Trophoblast cell (in vitro differentiated cells and primary cell): ENCODE results near the gene TOM1L2.

ENCODE experiments used
- DNase-seq, 2 donors: peaks; one replicate each; pipeline ENCODE4 v3.0.0-alpha.2; 2016
- H2AFZ ChIP-seq: 2 replicates; pipeline ENCODE4 v1.6.1; 2013; ENCODE audit warnings: low read length, moderate library complexity, mild to moderate bottlenecking; ENCODE audit not compliant: insufficient read depth, poor library complexity
- H2AK5ac ChIP-seq: 2 replicates; pipeline ENCODE4 v1.6.1; 2013; ENCODE audit warnings: mild to moderate bottlenecking, low read length
- H2BK120ac ChIP-seq: 2 replicates; pipeline ENCODE4 v1.6.1; 2013; ENCODE audit warnings: low read length, mild to moderate bottlenecking, moderate library complexity; ENCODE audit not compliant: insufficient read depth, poor library complexity
- H2BK12ac ChIP-seq: 2 replicates; pipeline ENCODE4 v1.6.1; 2013; ENCODE audit warnings: mild to moderate bottlenecking, low read length, moderate library complexity
- H2BK5ac ChIP-seq: 2 replicates; pipeline ENCODE4 v1.6.1; 2013; ENCODE audit warnings: low read length, low read depth, moderate library complexity, mild to moderate bottlenecking; ENCODE audit not compliant: poor library complexity
- H3K14ac ChIP-seq: 2 replicates; pipeline ENCODE4 v1.6.1; 2013; ENCODE audit warnings: mild to moderate bottlenecking, low read length
- H3K18ac ChIP-seq: 2 replicates; pipeline ENCODE4 v1.6.1; 2013; ENCODE audit warnings: mild to moderate bottlenecking, low read length
- H3K23ac ChIP-seq: 2 replicates; pipeline ENCODE4 v1.6.1; 2013; ENCODE audit warnings: low read length
- H3K27ac ChIP-seq: 2 replicates; pipeline ENCODE4 v1.5.1; 2013; ENCODE audit warnings: low read depth, mild to moderate bottlenecking, inconsistent platforms, low read length, moderate library complexity
- H3K27me3 ChIP-seq: 2 replicates; pipeline ENCODE4 v1.6.1; 2013; ENCODE audit warnings: inconsistent platforms, mild to moderate bottlenecking, low read length, moderate library complexity; ENCODE audit not compliant: insufficient read depth
- H3K36me3 ChIP-seq, 2 experiments: 1 replicate in 1 of 2; 2 replicates in 1 of 2; pipeline ENCODE4 v1.6.1; 2013; ENCODE audit warnings: low read length in 2 of 2, mild to moderate bottlenecking in 2 of 2, moderate library complexity in 1 of 2; ENCODE audit not compliant: insufficient read depth in 2 of 2, control insufficient read depth in 1 of 2
- H3K4ac ChIP-seq: 2 replicates; pipeline ENCODE4 v1.6.1; 2013; ENCODE audit warnings: low read depth, mild to moderate bottlenecking, low read length, moderate library complexity
- H3K4me1 ChIP-seq, 2 experiments: 1 replicate in 1 of 2; 2 replicates in 1 of 2; pipeline ENCODE4 v1.6.1; 2013; ENCODE audit warnings: low read length in 2 of 2, mild to moderate bottlenecking in 2 of 2, moderate library complexity in 1 of 2; ENCODE audit not compliant: insufficient read depth in 2 of 2, control insufficient read depth in 1 of 2
- H3K4me2 ChIP-seq: 2 replicates; pipeline ENCODE4 v1.6.1; 2013; ENCODE audit warnings: inconsistent platforms, mild to moderate bottlenecking, low read length, moderate library complexity
- H3K4me3 ChIP-seq: 2 replicates; pipeline ENCODE4 v1.5.1; 2013; ENCODE audit warnings: mild to moderate bottlenecking, low read depth, low read length, inconsistent platforms
- H3K79me1 ChIP-seq: one replicate; pipeline ENCODE4 v1.6.1; 2013; ENCODE audit warnings: low read length
- H3K79me2 ChIP-seq: 2 replicates; pipeline ENCODE4 v1.6.1; 2013; ENCODE audit warnings: low read length, mild to moderate bottlenecking; ENCODE audit not compliant: control insufficient read depth, insufficient read depth, poor library complexity
- H3K9ac ChIP-seq: 2 replicates; pipeline ENCODE4 v1.6.1; 2013; ENCODE audit warnings: mild to moderate bottlenecking, low read length
- H3K9me3 ChIP-seq: 2 replicates; pipeline ENCODE4 v1.6.1; 2013; ENCODE audit warnings: low read depth, mild to moderate bottlenecking, control low read depth, inconsistent platforms, low read length; ENCODE audit not compliant: insufficient read depth
- H4K12ac ChIP-seq: 2 replicates; pipeline ENCODE4 v1.6.1; 2013; ENCODE audit warnings: low read depth, mild to moderate bottlenecking, low read length, moderate library complexity
- H4K8ac ChIP-seq: 2 replicates; pipeline ENCODE4 v1.6.1; 2013; ENCODE audit warnings: low read depth, mild to moderate bottlenecking, low read length, moderate library complexity
- H4K91ac ChIP-seq: one replicate; pipeline ENCODE4 v1.6.1; 2013; ENCODE audit warnings: low read depth, mild to moderate bottlenecking, low read length, moderate library complexity
- WGBS: extraction: QIAGEN DNeasy Blood & Tissue Kit; methylation state at CpG from one replicate; pipeline ENCODE4 v1.1.7; 2013; ENCODE audit warnings: missing lambda C conversion rate; ENCODE audit not compliant: insufficient read length, insufficient coverage; ENCODE audit errors: extremely low coverage; 5-methylcytosine and 5-hydroxymethylcytosine counted together

TOM1L2 gene

DNA sequence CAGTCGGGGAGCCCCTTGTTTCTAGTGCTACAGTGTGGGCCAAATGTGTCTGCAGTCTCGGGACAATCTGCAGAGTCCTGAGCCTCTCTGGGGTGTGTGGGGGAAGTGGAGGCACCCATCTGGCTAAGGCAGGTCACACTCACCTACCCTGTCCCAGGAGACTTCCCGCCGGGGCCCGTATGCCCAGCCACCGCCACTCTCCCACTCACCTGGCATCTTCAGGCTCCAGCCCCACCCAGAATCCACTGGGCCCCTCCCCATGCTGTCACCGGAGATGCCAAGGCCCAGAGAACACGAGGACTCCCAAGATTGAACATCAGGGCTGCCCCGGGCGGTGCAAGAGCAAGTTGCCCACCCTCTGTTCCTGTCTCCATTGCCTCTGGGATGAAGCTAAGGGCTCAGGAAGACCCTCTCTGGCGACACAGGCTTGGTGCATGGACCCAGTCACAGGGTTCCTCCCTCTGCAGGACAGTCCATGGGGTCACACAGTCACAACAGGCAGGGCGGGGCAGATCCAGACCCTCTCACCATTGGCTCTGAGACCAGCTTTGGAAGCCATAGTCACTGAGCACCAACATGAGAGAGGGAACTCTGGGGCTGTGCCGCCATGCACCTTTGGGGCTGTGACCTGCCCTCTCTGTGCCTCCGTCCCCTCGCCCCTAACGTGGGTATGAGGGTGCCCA, 173.5 kb downstream of the TOM1L2 start:
- no peak overlapping the region for H3K27ac ChIP-seq
- no CpG with 5 or more reads among the region's 16 CpGs for WGBS
- no peak overlapping the region for H4K12ac ChIP-seq

DNA sequence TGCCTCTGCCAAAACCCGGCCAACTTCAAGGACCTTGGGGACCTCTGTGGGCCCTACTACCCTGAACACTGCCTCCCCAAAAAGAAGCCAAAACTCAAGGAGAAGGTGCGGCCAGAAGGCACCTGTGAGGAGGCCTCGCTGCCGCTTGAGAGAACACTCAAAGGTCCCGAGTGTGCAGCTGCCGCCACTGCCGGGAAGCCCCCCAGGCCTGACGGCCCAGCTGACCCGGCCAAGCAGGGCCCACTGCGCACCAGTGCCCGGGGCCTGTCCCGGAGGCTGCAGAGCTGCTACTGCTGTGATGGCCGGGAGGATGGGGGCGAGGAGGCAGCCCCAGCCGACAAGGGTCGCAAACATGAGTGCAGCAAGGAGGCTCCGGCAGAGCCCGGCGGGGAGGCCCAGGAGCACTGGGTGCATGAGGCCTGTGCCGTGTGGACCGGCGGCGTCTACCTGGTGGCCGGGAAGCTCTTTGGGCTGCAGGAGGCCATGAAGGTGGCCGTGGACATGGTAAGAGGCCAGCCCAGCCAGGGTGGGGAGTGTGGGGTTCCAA, 174.1 kb downstream of the TOM1L2 start:
- no peak overlapping the region for H2AFZ ChIP-seq
- no peak overlapping the region for H3K14ac ChIP-seq
- no peak overlapping the region for H3K4me3 ChIP-seq
- no peak overlapping the region for H3K4me2 ChIP-seq
- DNase-seq: no peak
- no peak overlapping the region for H4K12ac ChIP-seq
- H3K9ac ChIP-seq: no peak overlapping the region
- H2AK5ac ChIP-seq: no peak overlapping the region
- peak overlapping the region; percentile 13 for H3K18ac ChIP-seq
- H3K4ac ChIP-seq: no peak overlapping the region
- H4K91ac ChIP-seq: no peak overlapping the region
- H3K9me3 ChIP-seq: peaks cover 1% of the 10 kb centered on the region
- no peak overlapping the region for H2BK5ac ChIP-seq
- H3K79me2 ChIP-seq: no peaks in the 10 kb centered on the region
- H3K36me3 ChIP-seq: peaks cover 82 to 88% of the 10 kb centered on the region in 2 experiments
- H4K8ac ChIP-seq: no peak overlapping the region
- peaks cover 0 to 1% of the 10 kb centered on the region in 2 experiments for H3K4me1 ChIP-seq
- no peak overlapping the region for H2BK120ac ChIP-seq
- H2BK12ac ChIP-seq: no peak overlapping the region
- H3K79me1 ChIP-seq: no peaks in the 10 kb centered on the region
- H3K27me3 ChIP-seq: no peaks in the 10 kb centered on the region
- H3K27ac ChIP-seq: no peak overlapping the region
- no peak overlapping the region for H3K23ac ChIP-seq
- no CpG with 5 or more reads among the region's 25 CpGs for WGBS

More for the DNA sequence above, 173.5 kb downstream of the TOM1L2 start:
- Histone ChIP-seq H3K18ac (no peak overlapping the region), H2BK120ac (no peak overlapping the region), H3K27me3 (no peaks in the 10 kb centered on the region), H3K4me1 (no peaks in the 10 kb centered on the region), H3K9ac (no peak overlapping the region), H2AK5ac (no peak overlapping the region), H3K14ac (no peak overlapping the region), H4K8ac (no peak overlapping the region), H3K36me3 (peaks cover 81 to 87% of the 10 kb centered on the region in 2 experiments), H3K79me1 (no peaks in the 10 kb centered on the region), H3K23ac (no peak overlapping the region), H2AFZ (no peak overlapping the region), H3K4me2 (no peak overlapping the region), H3K79me2 (no peaks in the 10 kb centered on the region), H3K4ac (no peak overlapping the region), H3K9me3 (peaks cover 2% of the 10 kb centered on the region), H3K4me3 (no peak overlapping the region), H4K91ac (no peak overlapping the region), H2BK12ac (no peak overlapping the region), H2BK5ac (no peak overlapping the region)
- DNase-seq: no peak

DNA sequence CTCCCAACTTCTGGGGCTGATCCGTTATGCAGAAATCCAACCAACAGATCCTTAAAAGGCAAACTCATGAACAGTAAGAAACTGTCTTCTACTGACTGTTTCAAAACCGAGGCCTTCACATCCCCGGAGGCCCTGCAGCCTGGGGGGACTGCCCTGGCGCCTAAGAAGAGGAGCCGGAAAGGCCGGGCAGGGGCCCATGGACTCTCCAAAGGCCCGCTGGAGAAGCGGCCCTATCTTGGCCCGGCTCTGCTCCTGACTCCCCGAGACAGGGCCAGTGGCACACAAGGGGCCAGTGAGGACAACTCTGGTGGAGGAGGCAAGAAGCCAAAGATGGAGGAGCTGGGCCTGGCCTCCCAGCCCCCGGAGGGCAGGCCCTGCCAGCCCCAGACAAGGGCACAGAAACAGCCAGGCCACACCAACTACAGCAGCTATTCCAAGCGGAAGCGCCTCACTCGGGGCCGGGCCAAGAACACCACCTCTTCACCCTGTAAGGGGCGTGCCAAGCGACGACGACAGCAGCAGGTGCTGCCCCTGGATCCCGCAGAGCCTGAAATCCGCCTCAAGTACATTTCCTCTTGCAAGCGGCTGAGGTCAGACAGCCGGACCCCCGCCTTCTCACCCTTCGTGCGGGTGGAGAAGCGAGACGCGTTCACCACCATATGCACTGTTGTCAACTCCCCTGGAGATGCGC, 174.9 kb downstream of the TOM1L2 start:
- Histone ChIP-seq H3K4me1 (peaks cover under 1 to 5% of the 10 kb centered on the region in 2 experiments), H3K79me2 (no peaks in the 10 kb centered on the region), H3K4me2 (no peak overlapping the region), H3K27ac (no peak overlapping the region), H3K9ac (no peak overlapping the region), H3K4me3 (no peak overlapping the region), H3K14ac (no peak overlapping the region), H3K36me3 (peaks cover 82 to 91% of the 10 kb centered on the region in 2 experiments), H3K27me3 (no peaks in the 10 kb centered on the region), H4K8ac (no peak overlapping the region), H4K12ac (no peak overlapping the region), H3K4ac (no peak overlapping the region), H3K18ac (no peak overlapping the region), H2AFZ (no peak overlapping the region), H3K79me1 (no peaks in the 10 kb centered on the region), H4K91ac (no peak overlapping the region), H2AK5ac (no peak overlapping the region), H3K9me3 (no peaks in the 10 kb centered on the region), H2BK5ac (no peak overlapping the region), H2BK12ac (no peak overlapping the region), H2BK120ac (no peak overlapping the region), H3K23ac (no peak overlapping the region)
- no peak for DNase-seq
- WGBS: no CpG with 5 or more reads among the region's 30 CpGs

DNA sequence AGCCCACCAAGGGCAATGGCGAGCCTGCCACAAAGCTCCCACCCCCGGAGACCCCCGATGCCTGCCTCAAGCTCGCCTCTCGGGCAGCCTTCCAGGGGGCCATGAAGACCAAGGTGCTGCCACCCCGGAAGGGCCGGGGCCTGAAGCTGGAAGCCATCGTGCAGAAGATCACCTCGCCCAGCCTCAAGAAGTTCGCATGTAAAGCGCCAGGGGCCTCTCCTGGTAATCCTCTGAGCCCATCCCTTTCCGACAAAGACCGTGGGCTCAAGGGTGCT, 175.5 kb downstream of the TOM1L2 start:
- no peak overlapping the region for H2AK5ac ChIP-seq
- no peak for DNase-seq
- no peak overlapping the region for H3K23ac ChIP-seq
- no peak overlapping the region for H3K9ac ChIP-seq
- no peak overlapping the region for H3K4me2 ChIP-seq
- no peaks in the 10 kb centered on the region for H3K79me2 ChIP-seq
- no peaks in the 10 kb centered on the region for H3K9me3 ChIP-seq
- no peak overlapping the region for H4K8ac ChIP-seq
- H4K91ac ChIP-seq: no peak overlapping the region
- H2BK120ac ChIP-seq: no peak overlapping the region
- no peak overlapping the region for H3K18ac ChIP-seq
- no peak overlapping the region for H3K14ac ChIP-seq
- H3K27me3 ChIP-seq: no peaks in the 10 kb centered on the region
- H2AFZ ChIP-seq: no peak overlapping the region
- no peak overlapping the region for H3K27ac ChIP-seq
- no CpG with 5 or more reads among the region's 13 CpGs for WGBS
- H3K79me1 ChIP-seq: no peaks in the 10 kb centered on the region
- H2BK12ac ChIP-seq: no peak overlapping the region
- no peak overlapping the region for H4K12ac ChIP-seq
- peaks cover 5 to 10% of the 10 kb centered on the region in 2 experiments for H3K4me1 ChIP-seq
- no peak overlapping the region for H3K4me3 ChIP-seq
- no peak overlapping the region for H2BK5ac ChIP-seq
- no peak overlapping the region for H3K4ac ChIP-seq
- peaks cover 77 to 86% of the 10 kb centered on the region in 2 experiments for H3K36me3 ChIP-seq
